M059J (cell line): ENCODE results near the gene ADAMTS3. TPM values are rescaled to one million over a fixed set of nuclear protein-coding genes. Genes with fewer than 3 reads are reported as not detected.

ENCODE experiments used
- DNase-seq: peaks from one replicate; pipeline ENCODE4 v3.0.0-alpha.2; 2012; ENCODE audit warnings: low read depth
- total RNA-seq: library from RNA; depleted of rRNA; stranded (reverse); fragments of >200 nt; shearing (Covaris generic); gene quantifications from 2 replicates; pipeline ENCODE4 v1.2.3, GENCODE V29; 2014

Gene ADAMTS3
- total RNA-seq, 1 experiment from 2014 or later, result 0.44 TPM

GRCh38 chr4:72410158-72410557 lies 158.9 kb downstream of the ADAMTS3 start:
- no peak for DNase-seq

GRCh38 chr4:72408568-72408967 lies 160.5 kb downstream of the ADAMTS3 start:
- DNase-seq, result no peak

GRCh38 chr4:72405417-72405816 lies 163.6 kb downstream of the ADAMTS3 start:
- no peak for DNase-seq

GRCh38 chr4:72397314-72397713 lies 171.7 kb downstream of the ADAMTS3 start:
- DNase-seq, result no peak

- DNase-seq, result no peak
Measured at GRCh38 chr4:72394012-72394663, 174.9 kb downstream of the ADAMTS3 start.

GRCh38 chr4:72391281-72391680 lies 177.7 kb downstream of the ADAMTS3 start:
- DNase-seq, result no peak

GRCh38 chr4:72390409-72390808 lies 178.6 kb downstream of the ADAMTS3 start:
- DNase-seq, result no peak

GRCh38 chr4:72388521-72388920 lies 180.5 kb downstream of the ADAMTS3 start:
- no peak for DNase-seq

- no peak for DNase-seq
Measured at GRCh38 chr4:72387959-72388358, 181.1 kb downstream of the ADAMTS3 start.

GRCh38 chr4:72383439-72383838 lies 185.6 kb downstream of the ADAMTS3 start:
- DNase-seq, result no peak

- DNase-seq, result no peak
Measured at GRCh38 chr4:72378901-72379300, 190.1 kb downstream of the ADAMTS3 start.

- DNase-seq, result no peak
Measured at GRCh38 chr4:72377491-72378194, 191.4 kb downstream of the ADAMTS3 start.

- DNase-seq, result no peak
Measured at GRCh38 chr4:72376901-72377300, 192.1 kb downstream of the ADAMTS3 start.

GRCh38 chr4:72375073-72375736 lies 193.8 kb downstream of the ADAMTS3 start:
- peak; percentile 64 for DNase-seq

GRCh38 chr4:72374159-72374558 lies 194.9 kb downstream of the ADAMTS3 start:
- DNase-seq, result no peak

GRCh38 chr4:72366601-72367000 lies 202.4 kb downstream of the ADAMTS3 start:
- no peak for DNase-seq

- DNase-seq, result no peak
Measured at GRCh38 chr4:72365981-72366380, 203.0 kb downstream of the ADAMTS3 start.

- no peak for DNase-seq
Measured at GRCh38 chr4:72365016-72365415, 204.0 kb downstream of the ADAMTS3 start.

GRCh38 chr4:72360075-72360474 lies 208.9 kb downstream of the ADAMTS3 start:
- no peak for DNase-seq

- DNase-seq, result no peak
Measured at GRCh38 chr4:72358483-72358882, 210.5 kb downstream of the ADAMTS3 start.

- DNase-seq, result no peak
Measured at GRCh38 chr4:72357908-72358307, 211.1 kb downstream of the ADAMTS3 start.

- DNase-seq, result peak; percentile 50
Measured at GRCh38 chr4:72352711-72353110, 216.3 kb downstream of the ADAMTS3 start.

- no peak for DNase-seq
Measured at GRCh38 chr4:72351521-72351920, 217.5 kb downstream of the ADAMTS3 start.
